Gastroesophageal sphincter (tissue), 4 donors: ENCODE data around the gene SOX13. TPM values are rescaled to one million over a fixed set of nuclear protein-coding genes. Genes with fewer than 3 reads are reported as not detected.

Source experiments
- ATAC-seq: fragments of 150-250 bp; one replicate; pipeline ENCODE4 v1.9.1; 2016; ENCODE audit warnings: mild to moderate bottlenecking, moderate library complexity
- H3K27ac ChIP-seq, 4 donors: fragments of 200-600 bp; sonication (generic) in 3 of 4; 1 replicate in 3 of 4; 2 replicates in 1 of 4; pipeline ENCODE4 v1.5.1; 2016 to 2019
- H3K27me3 ChIP-seq: fragments of 200-600 bp; sonication (generic); one replicate; pipeline ENCODE4 v1.5.1; 2019
- H3K36me3 ChIP-seq, 2 donors: fragments of 200-600 bp; sonication (generic); one replicate each; pipeline ENCODE4 v1.5.1; 2019; ENCODE audit warnings: control low read depth in 1 of 2
- H3K4me1 ChIP-seq, 3 donors: fragments of 200-600 bp; sonication (generic); 1 replicate in 2 of 3; 2 replicates in 1 of 3; pipeline ENCODE4 v1.5.1; 2016 to 2019; ENCODE audit warnings: control low read depth in 2 of 3
- H3K4me3 ChIP-seq, 2 donors: fragments of 200-600 bp; sonication (generic); one replicate each; pipeline ENCODE4 v1.5.1; 2019; ENCODE audit warnings: mild to moderate bottlenecking in 1 of 2, moderate library complexity in 1 of 2
- H3K9me3 ChIP-seq, 3 donors: fragments of 200-600 bp; sonication (generic); one replicate each; pipeline ENCODE4 v1.5.1; 2017 to 2019; ENCODE audit warnings: control low read depth in 2 of 3
- EP300 ChIP-seq: sonication (generic); formaldehyde crosslinking; IDR thresholded peaks from one replicate; pipeline ENCODE4 v1.6.1; 2017; ENCODE audit warnings: antibody characterized with exemption, mild to moderate bottlenecking
- POLR2A ChIP-seq, 2 donors: fragments of 450-650 bp; IDR thresholded peaks; one replicate each; pipeline ENCODE4 v1.6.1; 2017; ENCODE audit warnings: antibody characterized with exemption in 2 of 2, mild to moderate bottlenecking in 2 of 2, moderate library complexity in 1 of 2
- POLR2AphosphoS5 ChIP-seq: sonication (generic); formaldehyde crosslinking; IDR thresholded peaks from one replicate; pipeline ENCODE4 v1.6.1; 2017; ENCODE audit warnings: antibody characterized with exemption
- WGBS, 2 donors: methylation state at CpG; one replicate each; pipeline ENCODE4 v1.1.5; 2018; ENCODE audit warnings: low coverage in 1 of 2; 5-methylcytosine and 5-hydroxymethylcytosine counted together
- total RNA-seq, 4 donors: library from RNA; depleted of rRNA; stranded (reverse); fragments of >200 nt; gene quantifications; one replicate each; pipeline ENCODE4 v1.1.0, GENCODE V29; 2016
- TF ChIP-seq, protein P1 (sequence below), 4 experiments: fragments of 200-600 bp in 2 of 4; fragments of 450-650 bp in 2 of 4; sonication (generic) in 1 of 4; IDR thresholded peaks; one replicate each; pipeline ENCODE4 v1.5.1; 2017 to 2019; ENCODE audit warnings: antibody characterized with exemption in 4 of 4, mild to moderate bottlenecking in 2 of 4, moderate library complexity in 2 of 4

SOX13 gene
- total RNA-seq, 4 donors from 2014 or later, result 15.3 to 20.4 (median 17.3) TPM

DNA sequence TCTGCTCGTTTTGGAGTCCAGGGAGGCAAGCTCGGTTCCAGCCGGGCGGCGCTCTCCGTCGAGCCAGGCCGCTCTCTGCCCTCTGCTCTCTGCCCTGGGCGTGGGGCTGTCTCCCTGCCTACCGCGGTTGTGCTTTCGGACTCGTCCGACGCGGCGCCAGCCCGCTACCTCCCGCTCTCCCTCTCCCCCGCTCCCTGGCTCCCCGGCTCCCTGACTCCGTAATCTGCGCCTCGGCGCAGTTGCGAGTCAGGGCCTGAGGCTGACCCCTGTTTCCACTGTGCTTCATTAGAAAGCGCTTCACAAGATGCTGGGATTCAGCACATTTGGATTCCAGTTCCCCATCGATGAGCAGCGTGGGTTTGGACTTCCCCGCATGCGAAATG lies 2.2 kb downstream of the SOX13 start:
- ATAC-seq, result no peak
- TF ChIP-seq, protein P1, sequence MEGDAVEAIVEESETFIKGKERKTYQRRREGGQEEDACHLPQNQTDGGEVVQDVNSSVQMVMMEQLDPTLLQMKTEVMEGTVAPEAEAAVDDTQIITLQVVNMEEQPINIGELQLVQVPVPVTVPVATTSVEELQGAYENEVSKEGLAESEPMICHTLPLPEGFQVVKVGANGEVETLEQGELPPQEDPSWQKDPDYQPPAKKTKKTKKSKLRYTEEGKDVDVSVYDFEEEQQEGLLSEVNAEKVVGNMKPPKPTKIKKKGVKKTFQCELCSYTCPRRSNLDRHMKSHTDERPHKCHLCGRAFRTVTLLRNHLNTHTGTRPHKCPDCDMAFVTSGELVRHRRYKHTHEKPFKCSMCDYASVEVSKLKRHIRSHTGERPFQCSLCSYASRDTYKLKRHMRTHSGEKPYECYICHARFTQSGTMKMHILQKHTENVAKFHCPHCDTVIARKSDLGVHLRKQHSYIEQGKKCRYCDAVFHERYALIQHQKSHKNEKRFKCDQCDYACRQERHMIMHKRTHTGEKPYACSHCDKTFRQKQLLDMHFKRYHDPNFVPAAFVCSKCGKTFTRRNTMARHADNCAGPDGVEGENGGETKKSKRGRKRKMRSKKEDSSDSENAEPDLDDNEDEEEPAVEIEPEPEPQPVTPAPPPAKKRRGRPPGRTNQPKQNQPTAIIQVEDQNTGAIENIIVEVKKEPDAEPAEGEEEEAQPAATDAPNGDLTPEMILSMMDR (IDR thresholded peaks at IDR 0.05), result no peak
- TF ChIP-seq POLR2A (IDR thresholded peaks at IDR 0.05) (no peak), POLR2AphosphoS5 (no peak), EP300 (no peak)
- Histone ChIP-seq H3K27me3 (peaks cover 78% of the 10 kb centered on the region), H3K4me3 (peak overlapping the region; percentile 29 to 82), H3K4me1 (peaks cover 0 to 80% (median 11%) of the 10 kb centered on the region in 3 donors), H3K9me3 (no peaks in the 10 kb centered on the region), H3K36me3 (no peaks in the 10 kb centered on the region), H3K27ac (peak overlapping the region in 3 of 4 donors; percentile 84 to 88 (median 85))
- no CpG with 5 or more reads among the region's 31 CpGs for WGBS, 2 donors

- H3K4me3 ChIP-seq, result peak overlapping the region in 1 of 2 donors; percentile 82
- WGBS, 2 donors, result 48 to 90% methylated on average over 3 of the region's 4 CpGs
- H3K9me3 ChIP-seq, result no peaks in the 10 kb centered on the region
- peaks cover 0 to 90% (median 17%) of the 10 kb centered on the region in 3 donors for H3K4me1 ChIP-seq
- H3K27me3 ChIP-seq, result peaks cover 81% of the 10 kb centered on the region
- no peaks in the 10 kb centered on the region for H3K36me3 ChIP-seq
- peak overlapping the region in 3 of 4 donors; percentile 84 to 88 (median 85) for H3K27ac ChIP-seq
- no peak for ATAC-seq
- TF ChIP-seq POLR2A (IDR thresholded peaks at IDR 0.05) (no peak), POLR2AphosphoS5 (no peak), EP300 (no peak)
- TF ChIP-seq, protein P1 (IDR thresholded peaks at IDR 0.05), result no peak
Observed at GRCh38 chr1:204075890-204076846, 3.3 kb downstream of the SOX13 start.

DNA sequence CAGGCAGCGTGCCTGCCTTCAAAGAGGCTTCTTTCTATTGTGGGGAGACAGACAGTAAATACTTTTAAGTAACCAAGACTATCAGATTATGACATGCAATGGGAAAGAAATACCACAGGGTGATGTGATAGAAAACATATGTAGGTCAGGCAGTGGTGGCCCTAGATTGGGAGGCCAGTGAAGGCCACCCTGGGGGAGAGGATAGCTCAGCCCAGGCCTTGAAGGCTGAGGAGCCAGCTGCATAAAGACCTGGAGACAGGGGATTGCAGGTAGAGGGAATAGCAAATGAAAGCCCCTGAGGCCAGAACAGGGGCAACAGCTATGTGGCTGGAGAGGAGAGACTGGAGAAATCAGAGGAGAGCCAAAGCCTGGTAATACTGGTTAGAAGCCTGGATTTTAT lies 4.0 kb downstream of the SOX13 start:
- ATAC-seq, result no peak
- peak overlapping the region in 2 of 4 donors; percentile 6 to 14 for H3K27ac ChIP-seq
- 100% methylated on average over 1 of the region's 1 CpG for WGBS, 2 donors

DNA sequence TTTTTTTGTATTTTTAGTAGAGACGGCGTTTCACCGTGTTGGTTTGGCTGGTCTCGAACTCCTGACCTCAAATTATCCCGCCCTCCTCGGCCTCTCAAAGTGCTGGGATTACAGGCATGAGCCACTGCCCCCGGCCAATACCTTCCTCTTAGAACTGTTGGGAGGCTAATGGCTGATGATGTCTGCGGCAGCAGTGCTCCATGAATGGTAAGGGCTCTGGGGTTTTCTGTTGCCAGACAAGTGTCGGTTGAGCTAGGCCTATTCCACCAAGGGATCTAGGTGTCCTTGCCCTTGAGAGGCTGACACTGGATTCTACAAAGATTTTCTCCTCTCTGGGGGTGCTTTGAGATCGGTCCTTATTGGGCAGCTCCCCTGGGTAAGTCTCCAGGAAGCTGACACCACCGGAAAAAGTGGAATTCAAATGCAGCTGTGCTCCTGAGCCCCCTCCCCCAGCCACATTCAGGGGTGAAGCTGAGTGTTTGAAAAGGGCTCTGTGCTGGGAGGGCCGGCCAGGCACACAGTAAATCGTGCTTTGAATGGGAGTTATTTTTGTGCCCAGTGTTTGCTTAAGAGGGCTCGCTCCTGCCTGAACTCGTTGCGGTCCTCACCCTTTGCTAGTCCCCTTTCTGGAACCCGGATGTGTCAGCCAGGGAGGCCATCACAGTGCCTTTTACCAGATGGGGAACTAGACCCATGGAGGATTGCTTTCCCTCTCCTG lies 5.2 kb downstream of the SOX13 start:
- Histone ChIP-seq H3K4me1 (peaks cover 0 to 100% (median 35%) of the 10 kb centered on the region in 3 donors), H3K4me3 (peak overlapping the region in 1 of 2 donors; percentile 6), H3K36me3 (no peaks in the 10 kb centered on the region), H3K27me3 (peaks cover 70% of the 10 kb centered on the region), H3K9me3 (no peaks in the 10 kb centered on the region), H3K27ac (peak overlapping the region in 3 of 4 donors; percentile 57 to 82 (median 71))
- TF ChIP-seq EP300, result no peak
- TF ChIP-seq, protein P1 (IDR thresholded peaks at IDR 0.05), result no peak
- TF ChIP-seq POLR2AphosphoS5, result no peak
- WGBS, 2 donors, result 45 to 67% methylated on average over 4 to 10 of the region's 17 CpGs
- ATAC-seq, result no peak

More for the DNA sequence above, 4.0 kb downstream of the SOX13 start:
- H3K27me3 ChIP-seq, result peaks cover 80% of the 10 kb centered on the region
- H3K36me3 ChIP-seq, result no peaks in the 10 kb centered on the region
- TF ChIP-seq, protein P1 (IDR thresholded peaks at IDR 0.05), result no peak
- TF ChIP-seq POLR2AphosphoS5 (no peak), EP300 (no peak), POLR2A (IDR thresholded peaks at IDR 0.05) (no peak)
- H3K9me3 ChIP-seq, result no peaks in the 10 kb centered on the region
- peaks cover 0 to 98% (median 24%) of the 10 kb centered on the region in 3 donors for H3K4me1 ChIP-seq
- H3K4me3 ChIP-seq, result no peak overlapping the region
